ENCODE measurements around the gene RASGEF1C.

Gene RASGEF1C

DNA sequence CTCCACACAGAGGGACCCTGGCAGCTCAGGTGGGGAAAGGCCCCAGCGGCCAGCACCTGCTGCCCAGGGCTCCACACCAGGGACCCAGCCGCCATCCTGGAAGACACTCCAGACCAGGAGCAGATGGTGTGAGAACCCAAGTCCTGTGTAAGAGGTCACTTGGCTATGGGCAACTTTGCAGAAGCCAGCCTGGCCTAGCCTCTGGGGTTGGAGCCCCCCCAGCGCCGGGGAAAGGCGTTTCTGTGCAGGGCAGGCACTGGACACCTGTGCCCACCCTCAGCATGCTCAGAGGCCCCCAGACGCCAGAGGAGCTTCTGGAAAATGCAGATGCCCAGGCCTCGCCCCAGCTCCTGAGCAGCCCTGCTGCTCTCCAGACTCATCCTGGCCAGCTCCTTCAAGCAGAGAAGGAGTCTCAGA lies 34.0 kb downstream of the RASGEF1C start:
- no peak overlapping the region for H3K9ac ChIP-seq (ENCODE audit: low read length)
- no peaks in the 10 kb centered on the region for H3K27me3 ChIP-seq (ENCODE audit: low read length)
- no peaks in the 10 kb centered on the region for H3K36me3 ChIP-seq (ENCODE audit: low read length)
- H3K79me2 ChIP-seq (ENCODE audit: insufficient read depth, low read length): no peaks in the 10 kb centered on the region
- no peaks in the 10 kb centered on the region for H3F3A ChIP-seq (ENCODE audit: insufficient read depth)
- no peak overlapping the region for H3K4me3 ChIP-seq (ENCODE audit: insufficient read depth, low read length, poor library complexity, severe bottlenecking)
- no peaks in the 10 kb centered on the region for H3K9me2 ChIP-seq (replicated peaks; ENCODE audit: insufficient read depth, low read length)
- no peak overlapping the region for H3K27ac ChIP-seq (ENCODE audit: low read depth, low read length)
- no peak overlapping the region for H2AFZ ChIP-seq (ENCODE audit: low read depth, low read length, severe bottlenecking)
- no peaks in the 10 kb centered on the region for H3K9me3 ChIP-seq (ENCODE audit: insufficient read depth, low read length)
- TF ChIP-seq EZH2phosphoT487 (conservative IDR thresholded peaks at IDR 0.05; ENCODE audit: low read length): no peak
- TF ChIP-seq, protein P1, sequence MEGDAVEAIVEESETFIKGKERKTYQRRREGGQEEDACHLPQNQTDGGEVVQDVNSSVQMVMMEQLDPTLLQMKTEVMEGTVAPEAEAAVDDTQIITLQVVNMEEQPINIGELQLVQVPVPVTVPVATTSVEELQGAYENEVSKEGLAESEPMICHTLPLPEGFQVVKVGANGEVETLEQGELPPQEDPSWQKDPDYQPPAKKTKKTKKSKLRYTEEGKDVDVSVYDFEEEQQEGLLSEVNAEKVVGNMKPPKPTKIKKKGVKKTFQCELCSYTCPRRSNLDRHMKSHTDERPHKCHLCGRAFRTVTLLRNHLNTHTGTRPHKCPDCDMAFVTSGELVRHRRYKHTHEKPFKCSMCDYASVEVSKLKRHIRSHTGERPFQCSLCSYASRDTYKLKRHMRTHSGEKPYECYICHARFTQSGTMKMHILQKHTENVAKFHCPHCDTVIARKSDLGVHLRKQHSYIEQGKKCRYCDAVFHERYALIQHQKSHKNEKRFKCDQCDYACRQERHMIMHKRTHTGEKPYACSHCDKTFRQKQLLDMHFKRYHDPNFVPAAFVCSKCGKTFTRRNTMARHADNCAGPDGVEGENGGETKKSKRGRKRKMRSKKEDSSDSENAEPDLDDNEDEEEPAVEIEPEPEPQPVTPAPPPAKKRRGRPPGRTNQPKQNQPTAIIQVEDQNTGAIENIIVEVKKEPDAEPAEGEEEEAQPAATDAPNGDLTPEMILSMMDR (IDR thresholded peaks at IDR 0.05; ENCODE audit: insufficient read depth, low read length, poor library complexity, severe bottlenecking): no peak
- no peaks in the 10 kb centered on the region for H4K20me1 ChIP-seq (ENCODE audit: low read depth, low read length)
- no peak overlapping the region for H3K4me2 ChIP-seq (ENCODE audit: low read depth, low read length, poor library complexity, severe bottlenecking)

DNA sequence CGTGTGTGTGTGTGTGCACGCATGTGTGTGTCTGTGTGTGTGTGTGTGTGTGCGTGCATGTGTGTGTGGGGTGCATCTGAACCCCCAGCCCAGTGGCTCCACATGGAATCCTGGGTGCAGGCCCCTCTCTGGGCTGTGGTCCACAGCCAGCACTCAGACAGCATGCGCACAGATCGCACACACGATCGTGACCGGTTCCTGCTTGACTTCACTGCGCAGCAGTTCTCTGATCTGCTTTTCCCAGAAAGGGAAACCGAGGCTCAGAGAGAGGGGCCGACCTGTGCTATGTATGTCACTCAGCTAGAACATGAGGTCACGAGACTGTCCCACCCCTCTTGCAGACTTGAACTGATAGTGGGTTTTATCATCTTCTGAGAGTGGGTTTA lies 34.4 kb downstream of the RASGEF1C start:
- Histone ChIP-seq H3F3A (ENCODE audit: insufficient read depth) (no peaks in the 10 kb centered on the region), H3K27me3 (ENCODE audit: low read length) (no peaks in the 10 kb centered on the region), H3K36me3 (ENCODE audit: low read length) (no peaks in the 10 kb centered on the region), H4K20me1 (ENCODE audit: low read depth, low read length) (no peaks in the 10 kb centered on the region), H3K27ac (ENCODE audit: low read depth, low read length) (no peak overlapping the region), H3K9ac (ENCODE audit: low read length) (no peak overlapping the region), H3K4me2 (ENCODE audit: low read depth, low read length, poor library complexity, severe bottlenecking) (no peak overlapping the region), H3K9me2 (replicated peaks; ENCODE audit: insufficient read depth, low read length) (no peaks in the 10 kb centered on the region), H3K9me3 (ENCODE audit: insufficient read depth, low read length) (no peaks in the 10 kb centered on the region), H3K79me2 (ENCODE audit: insufficient read depth, low read length) (no peaks in the 10 kb centered on the region), H2AFZ (ENCODE audit: low read depth, low read length, severe bottlenecking) (no peak overlapping the region), H3K4me3 (ENCODE audit: insufficient read depth, low read length, poor library complexity, severe bottlenecking) (no peak overlapping the region)
- TF ChIP-seq, protein P1 (IDR thresholded peaks at IDR 0.05; ENCODE audit: insufficient read depth, low read length, poor library complexity, severe bottlenecking): no peak
- TF ChIP-seq EZH2phosphoT487 (conservative IDR thresholded peaks at IDR 0.05; ENCODE audit: low read length): no peak

DNA sequence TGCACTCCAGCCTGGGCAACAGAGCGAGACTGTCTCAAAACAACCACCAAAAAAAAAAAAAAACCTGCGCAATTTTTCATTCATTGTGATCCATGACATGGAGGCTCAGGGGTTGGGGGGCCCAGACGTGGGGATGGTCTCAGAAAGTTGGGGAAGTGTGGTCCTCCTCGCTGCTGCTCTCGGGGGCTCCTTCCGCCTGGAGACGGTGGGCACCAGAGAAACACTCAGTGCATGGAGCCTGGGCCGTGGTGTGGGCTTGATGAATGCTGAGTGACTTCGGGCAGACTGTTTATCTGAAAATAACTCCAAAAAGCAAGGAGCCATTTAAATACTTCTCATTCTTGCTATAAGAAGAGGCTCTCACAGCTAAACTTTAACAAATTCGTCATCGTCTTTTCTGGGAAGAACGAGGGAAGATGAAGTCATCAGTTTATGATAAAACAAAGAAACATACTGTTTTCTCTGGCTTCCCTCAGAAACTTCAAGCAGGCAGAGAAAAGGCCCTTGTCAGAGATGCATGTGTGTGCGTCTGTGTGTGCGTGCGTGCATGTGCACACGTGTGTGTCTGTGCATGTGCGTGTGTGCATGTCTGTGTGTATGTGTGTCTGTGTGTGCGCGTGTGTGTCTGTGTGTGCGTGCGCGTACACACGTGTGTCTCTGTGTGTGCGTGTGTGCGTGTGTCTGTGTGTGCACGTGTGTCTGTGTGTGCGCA lies 35.0 kb downstream of the RASGEF1C start:
- H3K36me3 ChIP-seq (ENCODE audit: low read length): no peaks in the 10 kb centered on the region
- H3F3A ChIP-seq (ENCODE audit: insufficient read depth): no peaks in the 10 kb centered on the region
- H3K27ac ChIP-seq (ENCODE audit: low read depth, low read length): no peak overlapping the region
- H3K4me3 ChIP-seq (ENCODE audit: insufficient read depth, low read length, poor library complexity, severe bottlenecking): no peak overlapping the region
- no peaks in the 10 kb centered on the region for H3K9me2 ChIP-seq (replicated peaks; ENCODE audit: insufficient read depth, low read length)
- no peak overlapping the region for H3K4me2 ChIP-seq (ENCODE audit: low read depth, low read length, poor library complexity, severe bottlenecking)
- TF ChIP-seq, protein P1 (IDR thresholded peaks at IDR 0.05; ENCODE audit: insufficient read depth, low read length, poor library complexity, severe bottlenecking): no peak
- no peak for TF ChIP-seq EZH2phosphoT487 (conservative IDR thresholded peaks at IDR 0.05; ENCODE audit: low read length)
- no peaks in the 10 kb centered on the region for H3K9me3 ChIP-seq (ENCODE audit: insufficient read depth, low read length)
- no peak overlapping the region for H2AFZ ChIP-seq (ENCODE audit: low read depth, low read length, severe bottlenecking)
- no peaks in the 10 kb centered on the region for H3K27me3 ChIP-seq (ENCODE audit: low read length)
- H4K20me1 ChIP-seq (ENCODE audit: low read depth, low read length): no peaks in the 10 kb centered on the region
- H3K79me2 ChIP-seq (ENCODE audit: insufficient read depth, low read length): no peaks in the 10 kb centered on the region
- no peak overlapping the region for H3K9ac ChIP-seq (ENCODE audit: low read length)
